LNCAP (cell line): Measurements from ENCODE around the gene TERT.

ENCODE experiments used
- CTCF ChIP-seq: fragments of 450-650 bp; IDR thresholded peaks from 2 replicates; pipeline ENCODE4 v1.5.1; 2017; ENCODE audit warnings: mild to moderate bottlenecking

The TERT gene

GRCh38 chr5:1319436-1320256 is 24.8 kb upstream of the TERT start:
- TF ChIP-seq CTCF = no peak

- TF ChIP-seq CTCF = no peak
These were observed 23.9 kb upstream of the TERT start for GRCh38 chr5:1318659-1319251.

- TF ChIP-seq CTCF = no peak
These were observed 23.2 kb upstream of the TERT start for GRCh38 chr5:1317921-1318565.

GRCh38 chr5:1316588-1317340 is 21.9 kb upstream of the TERT start:
- TF ChIP-seq CTCF = no peak

- no peak for TF ChIP-seq CTCF
These were observed 21.1 kb upstream of the TERT start for GRCh38 chr5:1315709-1316587.

GRCh38 chr5:1315018-1315708 is 20.3 kb upstream of the TERT start:
- TF ChIP-seq CTCF = no peak
